ENCODE results near the gene KSR1.

GRCh38 chr17:27669850-27670249 lies 213.6 kb downstream of the KSR1 start:
- no peak for TF ChIP-seq POLR2A (IDR thresholded peaks at IDR 0.05)
- TF ChIP-seq, protein P1, sequence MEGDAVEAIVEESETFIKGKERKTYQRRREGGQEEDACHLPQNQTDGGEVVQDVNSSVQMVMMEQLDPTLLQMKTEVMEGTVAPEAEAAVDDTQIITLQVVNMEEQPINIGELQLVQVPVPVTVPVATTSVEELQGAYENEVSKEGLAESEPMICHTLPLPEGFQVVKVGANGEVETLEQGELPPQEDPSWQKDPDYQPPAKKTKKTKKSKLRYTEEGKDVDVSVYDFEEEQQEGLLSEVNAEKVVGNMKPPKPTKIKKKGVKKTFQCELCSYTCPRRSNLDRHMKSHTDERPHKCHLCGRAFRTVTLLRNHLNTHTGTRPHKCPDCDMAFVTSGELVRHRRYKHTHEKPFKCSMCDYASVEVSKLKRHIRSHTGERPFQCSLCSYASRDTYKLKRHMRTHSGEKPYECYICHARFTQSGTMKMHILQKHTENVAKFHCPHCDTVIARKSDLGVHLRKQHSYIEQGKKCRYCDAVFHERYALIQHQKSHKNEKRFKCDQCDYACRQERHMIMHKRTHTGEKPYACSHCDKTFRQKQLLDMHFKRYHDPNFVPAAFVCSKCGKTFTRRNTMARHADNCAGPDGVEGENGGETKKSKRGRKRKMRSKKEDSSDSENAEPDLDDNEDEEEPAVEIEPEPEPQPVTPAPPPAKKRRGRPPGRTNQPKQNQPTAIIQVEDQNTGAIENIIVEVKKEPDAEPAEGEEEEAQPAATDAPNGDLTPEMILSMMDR (IDR thresholded peaks at IDR 0.05), result no peak

Measured in Peyer's patch (tissue), 4 donors.